Parathyroid adenoma (tissue), 2 donors: ENCODE data around the gene NAE1.

Source experiments
- H2AFZ ChIP-seq: fragments of 300-600 bp; sonication (generic); one replicate; pipeline ENCODE4 v1.7.0; 2017; ENCODE audit warnings: antibody characterized with exemption, mild to moderate bottlenecking
- H3K27ac ChIP-seq: fragments of 300-600 bp; sonication (generic); one replicate; pipeline ENCODE4 v1.7.0; 2017
- H3K27me3 ChIP-seq: fragments of 300-600 bp; sonication (generic); one replicate; pipeline ENCODE4 v1.7.0; 2017; ENCODE audit warnings: low read length; ENCODE audit not compliant: control insufficient read depth, insufficient read depth
- H3K36me3 ChIP-seq: fragments of 300-600 bp; sonication (generic); one replicate; pipeline ENCODE4 v1.7.0; 2017; ENCODE audit warnings: low read length; ENCODE audit not compliant: control insufficient read depth, insufficient read depth
- H3K4me1 ChIP-seq: fragments of 300-600 bp; sonication (generic); one replicate; pipeline ENCODE4 v1.7.0; 2017; ENCODE audit warnings: control low read depth
- H3K4me2 ChIP-seq: fragments of 300-600 bp; sonication (generic); one replicate; pipeline ENCODE4 v1.7.0; 2017; ENCODE audit warnings: low read length
- H3K4me3 ChIP-seq: fragments of 300-600 bp; sonication (generic); one replicate; pipeline ENCODE4 v1.7.0; 2017; ENCODE audit warnings: low read depth, low read length
- H3K79me2 ChIP-seq: fragments of 300-600 bp; sonication (generic); one replicate; pipeline ENCODE4 v1.7.0; 2017; ENCODE audit warnings: control low read depth
- H3K9ac ChIP-seq: fragments of 300-600 bp; sonication (generic); one replicate; pipeline ENCODE4 v1.7.0; 2017; ENCODE audit warnings: mild to moderate bottlenecking
- H3K9me3 ChIP-seq: fragments of 300-600 bp; sonication (generic); one replicate; pipeline ENCODE4 v1.7.0; 2017; ENCODE audit warnings: low read length; ENCODE audit not compliant: control insufficient read depth
- CTCF ChIP-seq: fragments of 300-600 bp; sonication (generic); IDR thresholded peaks from one replicate; pipeline ENCODE4 v1.7.0; 2017; ENCODE audit warnings: antibody characterized with exemption, mild to moderate bottlenecking
- donor health status: primary hyperparathyroidism.

Gene NAE1

DNA sequence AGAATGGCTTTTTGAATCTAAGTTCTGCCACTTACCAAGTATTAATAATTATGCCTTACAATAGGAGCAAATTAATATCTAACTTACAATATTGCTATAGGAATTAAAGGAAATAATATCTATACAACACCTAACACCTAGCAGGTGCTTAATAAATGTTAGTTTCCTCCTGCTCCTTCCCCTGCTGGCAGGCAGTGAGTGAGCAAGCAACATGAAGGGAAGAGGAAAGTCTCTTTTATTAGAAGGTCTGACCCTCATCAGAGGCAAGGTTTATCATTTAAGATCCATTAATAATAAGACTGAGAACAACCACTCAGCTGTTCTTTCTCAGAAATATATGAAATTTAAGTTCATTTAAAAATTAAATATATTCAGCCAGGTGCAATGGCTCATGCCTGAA, 72.7 kb downstream of the NAE1 start:
- no peaks in the 10 kb centered on the region for H3K4me1 ChIP-seq
- no peak overlapping the region for H3K4me2 ChIP-seq
- H3K79me2 ChIP-seq = no peaks in the 10 kb centered on the region
- no peak overlapping the region for H3K4me3 ChIP-seq
- H3K27ac ChIP-seq = no peak overlapping the region
- H3K36me3 ChIP-seq = no peaks in the 10 kb centered on the region
- H3K9me3 ChIP-seq = no peaks in the 10 kb centered on the region
- H2AFZ ChIP-seq = no peak overlapping the region
- no peaks in the 10 kb centered on the region for H3K27me3 ChIP-seq
- TF ChIP-seq CTCF = no peak
- H3K9ac ChIP-seq = no peak overlapping the region

GRCh38 chr16:66754819-66755218, 76.0 kb downstream of the NAE1 start:
- no peak overlapping the region for H3K9ac ChIP-seq
- H3K4me1 ChIP-seq = peaks cover 6% of the 10 kb centered on the region
- H3K4me2 ChIP-seq = no peak overlapping the region
- no peaks in the 10 kb centered on the region for H3K9me3 ChIP-seq
- no peak overlapping the region for H3K27ac ChIP-seq
- H3K4me3 ChIP-seq = no peak overlapping the region
- no peaks in the 10 kb centered on the region for H3K36me3 ChIP-seq
- H3K79me2 ChIP-seq = peaks cover 21% of the 10 kb centered on the region
- no peaks in the 10 kb centered on the region for H3K27me3 ChIP-seq
- no peak overlapping the region for H2AFZ ChIP-seq
- no peak for TF ChIP-seq CTCF

- Histone ChIP-seq H3K9me3 (no peaks in the 10 kb centered on the region), H3K27me3 (no peaks in the 10 kb centered on the region), H3K27ac (no peak overlapping the region), H2AFZ (no peak overlapping the region), H3K9ac (no peak overlapping the region), H3K4me3 (no peak overlapping the region), H3K4me1 (peaks cover 10% of the 10 kb centered on the region), H3K79me2 (peaks cover 26% of the 10 kb centered on the region), H3K4me2 (no peak overlapping the region), H3K36me3 (no peaks in the 10 kb centered on the region)
- TF ChIP-seq CTCF = no peak
These were observed 76.6 kb downstream of the NAE1 start for GRCh38 chr16:66754211-66754610.

- Histone ChIP-seq H3K9ac (no peak overlapping the region), H3K4me2 (no peak overlapping the region)
- TF ChIP-seq CTCF = no peak
These were observed 77.8 kb downstream of the NAE1 start for GRCh38 chr16:66752958-66753357.

More at GRCh38 chr16:66752958-66753357, 77.8 kb downstream of the NAE1 start:
- H3K27ac ChIP-seq = no peak overlapping the region
- H2AFZ ChIP-seq = no peak overlapping the region
- H3K9me3 ChIP-seq = no peaks in the 10 kb centered on the region
- H3K79me2 ChIP-seq = peaks cover 35% of the 10 kb centered on the region
- peaks cover 12% of the 10 kb centered on the region for H3K4me1 ChIP-seq
- H3K4me3 ChIP-seq = no peak overlapping the region
- H3K36me3 ChIP-seq = no peaks in the 10 kb centered on the region
- no peaks in the 10 kb centered on the region for H3K27me3 ChIP-seq
